Dendritic cell treated with granulocyte-macrophage colony-stimulating factor and Interleukin-4, amounts not matched to agents 40 ng/mL and 50 ng/mL, for 4 days (primary cell): ENCODE results near the gene DERL3.

ENCODE experiments used
- H3K27ac Mint-ChIP-seq: one replicate; pipeline ENCODE4 v1.8.0; 2022; ENCODE audit warnings: mild to moderate bottlenecking, mixed read lengths
- H3K27me3 Mint-ChIP-seq: one replicate; pipeline ENCODE4 v1.8.0; 2022; ENCODE audit warnings: mild to moderate bottlenecking, mixed read lengths
- H3K36me3 Mint-ChIP-seq: one replicate; pipeline ENCODE4 v1.8.0; 2022; ENCODE audit warnings: low read depth, mixed read lengths
- H3K4me1 Mint-ChIP-seq: one replicate; pipeline ENCODE4 v1.8.0; 2022; ENCODE audit warnings: low read depth, mixed read lengths
- H3K4me3 Mint-ChIP-seq: one replicate; pipeline ENCODE4 v1.8.0; 2022; ENCODE audit warnings: mild to moderate bottlenecking, moderate library complexity, mixed read lengths
- H3K9me3 Mint-ChIP-seq: one replicate; pipeline ENCODE4 v1.8.0; 2022; ENCODE audit warnings: mixed read lengths
- intact Hi-C: fragments of 100-400 bp; cut with micrococcal nuclease; formaldehyde crosslinking; loops from one replicate; pipeline ENCODE4 v1.15.0; 2022

The DERL3 gene

DNA sequence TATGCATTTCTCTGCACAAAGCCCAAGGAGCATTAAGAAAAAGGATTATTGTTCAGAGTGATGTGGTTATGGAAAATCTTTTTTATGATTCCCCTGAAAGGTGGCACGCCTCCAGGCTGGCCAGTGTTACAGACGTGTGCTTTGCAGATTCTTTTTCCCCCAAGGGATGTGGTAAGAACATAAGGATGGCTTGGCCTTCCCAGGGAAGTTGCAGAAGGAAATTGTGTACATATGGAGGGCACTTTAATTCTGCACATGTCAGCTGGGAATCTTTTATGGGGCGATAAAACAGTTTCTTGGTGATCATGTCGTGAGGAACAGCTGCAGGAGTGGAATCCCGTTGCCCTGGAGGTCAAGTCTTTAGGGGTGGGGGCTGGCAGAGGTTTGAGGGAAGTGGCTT is 42.3 kb downstream of the DERL3 start:
- intact Hi-C loops = no loop called here
- Mint-ChIP-seq H3K27ac (no peak overlapping the region), H3K9me3 (no peaks in the 10 kb centered on the region), H3K36me3 (peaks cover 100% of the 10 kb centered on the region), H3K27me3 (no peaks in the 10 kb centered on the region), H3K4me1 (peaks cover 11% of the 10 kb centered on the region), H3K4me3 (no peak overlapping the region)

GRCh38 chr22:23793326-23793725 is 45.5 kb downstream of the DERL3 start:
- no peak overlapping the region for H3K4me3 Mint-ChIP-seq

DNA sequence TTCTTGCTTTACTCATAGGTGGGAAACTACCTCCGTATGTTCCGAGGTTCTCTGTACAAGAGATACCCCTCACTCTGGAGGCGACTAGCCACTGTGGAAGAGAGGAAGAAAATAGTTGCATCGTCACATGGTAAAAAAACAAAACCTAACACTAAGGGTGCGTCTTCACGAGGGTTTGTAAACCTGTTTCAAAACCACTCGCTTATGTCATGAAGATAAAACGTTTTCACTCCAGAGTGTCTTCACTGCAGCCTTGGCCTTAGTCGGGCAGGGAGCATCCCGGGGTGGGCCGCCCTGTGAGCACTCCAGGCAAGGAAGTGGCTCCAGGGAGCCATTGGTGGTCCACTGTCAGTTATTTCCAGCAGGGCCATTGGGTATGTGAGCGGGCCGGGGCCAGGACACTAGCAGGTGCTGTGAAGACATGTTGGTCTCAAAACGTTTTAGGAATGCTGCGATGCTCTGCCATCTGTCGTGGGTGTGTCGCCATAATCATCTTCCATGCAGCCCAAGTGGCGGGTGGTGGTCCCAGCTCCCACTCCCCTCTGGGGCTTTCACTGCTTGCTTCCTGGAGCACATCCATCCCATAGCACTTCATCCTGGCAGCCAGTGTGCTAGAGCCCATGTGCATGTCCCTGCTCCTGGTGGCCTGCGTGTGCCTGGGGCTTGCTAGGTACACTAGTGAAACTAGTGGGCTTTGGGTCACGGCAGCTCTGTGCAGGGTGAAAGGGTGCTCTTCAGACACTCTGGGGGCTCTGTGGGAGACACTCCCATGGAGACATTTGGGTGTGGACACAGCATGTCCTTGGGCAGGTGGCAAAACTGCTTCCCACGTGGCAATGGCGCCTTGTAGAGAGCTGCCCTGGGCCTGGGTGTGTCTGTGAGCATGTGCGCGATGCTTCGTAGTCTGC is 46.8 kb downstream of the DERL3 start:
- H3K9me3 Mint-ChIP-seq = no peaks in the 10 kb centered on the region
- intact Hi-C loops = no loop called here
- H3K27me3 Mint-ChIP-seq = no peaks in the 10 kb centered on the region
- H3K27ac Mint-ChIP-seq = no peak overlapping the region
- peaks cover 16% of the 10 kb centered on the region for H3K4me1 Mint-ChIP-seq
- H3K4me3 Mint-ChIP-seq = no peak overlapping the region
- H3K36me3 Mint-ChIP-seq = peaks cover 64% of the 10 kb centered on the region

More at GRCh38 chr22:23793326-23793725, 45.5 kb downstream of the DERL3 start:
- Mint-ChIP-seq H3K27me3 (no peaks in the 10 kb centered on the region), H3K36me3 (peaks cover 77% of the 10 kb centered on the region), H3K27ac (no peak overlapping the region), H3K4me1 (peaks cover 7% of the 10 kb centered on the region), H3K9me3 (no peaks in the 10 kb centered on the region)
- intact Hi-C loops = no loop called here

GRCh38 chr22:23790819-23791737 is 47.7 kb downstream of the DERL3 start:
- no peaks in the 10 kb centered on the region for H3K9me3 Mint-ChIP-seq
- no peak overlapping the region for H3K4me3 Mint-ChIP-seq
- peaks cover 21% of the 10 kb centered on the region for H3K4me1 Mint-ChIP-seq
- H3K36me3 Mint-ChIP-seq = peaks cover 55% of the 10 kb centered on the region
- intact Hi-C loops = no loop called here
- no peak overlapping the region for H3K27ac Mint-ChIP-seq
- H3K27me3 Mint-ChIP-seq = no peaks in the 10 kb centered on the region

DNA sequence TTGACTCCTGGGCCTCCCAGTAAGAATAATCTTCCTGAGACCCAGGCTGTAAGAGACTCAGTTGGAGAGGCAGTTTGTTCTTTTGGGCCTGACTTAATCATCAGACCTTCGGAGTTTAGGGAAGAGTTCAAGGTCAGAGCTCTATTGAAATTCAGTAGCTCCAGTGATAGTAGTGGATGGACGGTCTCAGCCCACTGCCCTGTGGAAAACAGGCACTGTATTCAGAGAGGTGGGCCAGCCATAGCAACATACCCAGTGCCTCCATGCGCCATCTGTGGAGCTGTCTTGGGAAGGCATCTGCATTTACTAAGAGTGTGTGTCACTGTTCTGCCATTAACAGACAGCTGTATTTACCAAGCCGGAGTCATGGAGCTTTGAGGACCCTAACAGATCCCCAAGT is 49.2 kb downstream of the DERL3 start:
- Mint-ChIP-seq H3K27me3 (peaks cover under 1% of the 10 kb centered on the region), H3K36me3 (peaks cover 40% of the 10 kb centered on the region), H3K9me3 (no peaks in the 10 kb centered on the region), H3K4me1 (peaks cover 21% of the 10 kb centered on the region), H3K27ac (no peak overlapping the region), H3K4me3 (no peak overlapping the region)
- intact Hi-C loops = loop anchor here (5.0 to 10.0 kb wide), 2 partner anchors 48 to 125 kb away; partner anchors contain the start of gene DERL3

GRCh38 chr22:23789121-23789520 is 49.7 kb downstream of the DERL3 start:
- intact Hi-C loops = loop anchor here (5.0 to 10.0 kb wide), 2 partner anchors 48 to 126 kb away; partner anchors contain the start of gene DERL3
- no peaks in the 10 kb centered on the region for H3K9me3 Mint-ChIP-seq
- H3K4me1 Mint-ChIP-seq = peaks cover 21% of the 10 kb centered on the region
- no peak overlapping the region for H3K4me3 Mint-ChIP-seq
- no peak overlapping the region for H3K27ac Mint-ChIP-seq
- peaks cover 35% of the 10 kb centered on the region for H3K36me3 Mint-ChIP-seq
- H3K27me3 Mint-ChIP-seq = peaks cover 4% of the 10 kb centered on the region

GRCh38 chr22:23787910-23788309 is 50.9 kb downstream of the DERL3 start:
- peaks cover 4% of the 10 kb centered on the region for H3K27me3 Mint-ChIP-seq
- no peaks in the 10 kb centered on the region for H3K9me3 Mint-ChIP-seq
- intact Hi-C loops = loop anchor here (5.0 to 10.0 kb wide), 2 partner anchors 49 to 127 kb away; partner anchors contain the start of gene DERL3
- peaks cover 21% of the 10 kb centered on the region for H3K4me1 Mint-ChIP-seq
- peaks cover 23% of the 10 kb centered on the region for H3K36me3 Mint-ChIP-seq
- peak overlapping the region; percentile 89 for H3K27ac Mint-ChIP-seq
- H3K4me3 Mint-ChIP-seq = peak overlapping the region; percentile 77

GRCh38 chr22:23787600-23787896 is 51.3 kb downstream of the DERL3 start:
- H3K4me3 Mint-ChIP-seq = peak overlapping the region; percentile 77
- H3K4me1 Mint-ChIP-seq = peaks cover 21% of the 10 kb centered on the region
- peaks cover 4% of the 10 kb centered on the region for H3K27me3 Mint-ChIP-seq
- H3K36me3 Mint-ChIP-seq = peaks cover 19% of the 10 kb centered on the region
- no peaks in the 10 kb centered on the region for H3K9me3 Mint-ChIP-seq
- intact Hi-C loops = loop anchor here (5.0 to 10.0 kb wide), 2 partner anchors 50 to 127 kb away; partner anchors contain the start of gene DERL3
- H3K27ac Mint-ChIP-seq = peak overlapping the region; percentile 89

DNA sequence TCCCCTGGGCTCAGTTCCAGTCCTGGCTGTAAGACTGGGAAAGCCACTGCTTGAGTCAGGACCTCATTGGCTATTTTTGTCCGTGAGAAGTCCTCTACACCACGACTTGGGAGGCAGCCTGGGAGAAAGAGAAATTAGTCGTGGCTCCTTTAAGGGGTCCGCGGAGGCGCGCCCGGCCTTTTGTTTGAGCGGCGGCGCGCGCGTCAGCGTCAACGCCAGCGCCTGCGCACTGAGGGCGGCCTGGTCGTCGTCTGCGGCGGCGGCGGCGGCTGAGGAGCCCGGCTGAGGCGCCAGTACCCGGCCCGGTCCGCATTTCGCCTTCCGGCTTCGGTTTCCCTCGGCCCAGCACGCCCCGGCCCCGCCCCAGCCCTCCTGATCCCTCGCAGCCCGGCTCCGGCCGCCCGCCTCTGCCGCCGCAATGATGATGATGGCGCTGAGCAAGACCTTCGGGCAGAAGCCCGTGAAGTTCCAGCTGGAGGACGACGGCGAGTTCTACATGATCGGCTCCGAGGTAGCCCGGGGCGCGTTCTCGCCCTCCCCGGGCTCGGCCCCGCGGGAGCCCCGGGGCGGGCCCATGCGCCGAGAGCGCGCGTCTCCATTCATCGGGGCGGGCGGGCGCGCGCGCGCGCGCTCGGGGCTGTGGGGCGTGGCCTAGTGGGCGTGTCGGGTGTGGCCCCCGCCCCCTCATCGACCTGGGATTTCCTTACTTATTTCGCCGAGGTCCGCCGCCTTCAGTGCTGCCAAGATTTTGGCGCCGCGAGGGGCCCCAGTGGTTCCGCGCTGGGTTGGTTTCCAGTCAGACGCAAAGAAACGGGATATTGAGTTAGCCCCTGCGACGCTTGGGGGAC is 51.8 kb downstream of the DERL3 start, which contains the start of gene SMARCB1:
Gene SMARCB1, plus strand, starts transcription at position 215 of the 848 bp plus-strand sequence. Its CDS starts 204 bp downstream, at position 419.
- peaks cover 14% of the 10 kb centered on the region for H3K36me3 Mint-ChIP-seq
- H3K9me3 Mint-ChIP-seq = no peaks in the 10 kb centered on the region
- peak within 1 kb of the TSS; percentile 89 for H3K27ac Mint-ChIP-seq
- intact Hi-C loops = loop anchor here (5.0 to 10.0 kb wide), 2 partner anchors 50 to 128 kb away; partner anchors contain the start of gene DERL3
- peaks cover 21% of the 10 kb centered on the region for H3K4me1 Mint-ChIP-seq
- H3K27me3 Mint-ChIP-seq = peaks cover 4% of the 10 kb centered on the region
- H3K4me3 Mint-ChIP-seq = peak within 1 kb of the TSS; percentile 77

DNA sequence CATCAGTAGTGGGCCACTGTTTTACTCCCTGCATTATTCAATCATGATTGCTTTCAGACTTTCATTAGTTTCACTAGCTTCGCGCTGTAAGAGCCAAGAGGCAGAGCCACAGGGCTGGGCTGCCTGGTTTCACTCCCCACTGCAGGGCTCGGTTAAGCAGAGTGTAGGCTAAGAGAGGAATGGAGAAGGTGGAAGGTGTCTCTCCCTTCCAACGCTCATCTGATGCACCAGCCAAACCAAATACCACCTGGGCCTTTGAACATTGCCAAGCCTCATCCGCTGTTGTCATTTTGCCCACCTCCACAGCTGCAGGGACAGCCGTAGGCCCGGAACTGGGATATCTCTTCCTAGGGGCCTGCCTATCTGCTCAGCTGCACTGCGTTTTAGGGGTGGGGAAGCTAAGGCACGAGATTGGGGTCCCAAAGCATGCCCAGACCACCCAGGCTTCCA is 52.5 kb downstream of the DERL3 start:
- Mint-ChIP-seq H3K27ac (peak overlapping the region; percentile 89), H3K27me3 (peaks cover 4% of the 10 kb centered on the region), H3K36me3 (peaks cover 7% of the 10 kb centered on the region), H3K4me1 (peaks cover 21% of the 10 kb centered on the region), H3K9me3 (no peaks in the 10 kb centered on the region), H3K4me3 (no peak overlapping the region)
- intact Hi-C loops = loop anchor here (5.0 to 10.0 kb wide), 2 partner anchors 51 to 129 kb away; partner anchors contain the start of gene DERL3
